Erythroblast (primary cell): Measurements from ENCODE around the gene RGMA.

Source experiments
- DNase-seq, 2 experiments: peaks; one replicate each; lab custom pipeline; 2025; lab: John Stamatoyannopoulos, UW
- GATA1 ChIP-seq: IDR thresholded peaks from 2 replicates; pipeline ENCODE4 v1.6.1; 2011; ENCODE audit warnings: low read depth, mild to moderate bottlenecking, control low read depth, low read length, moderate library complexity
- POLR2A ChIP-seq: IDR thresholded peaks from 2 replicates; pipeline ENCODE4 v1.6.1; 2011; ENCODE audit warnings: mild to moderate bottlenecking, low read length

RGMA gene

GRCh38 chr15:93088981-93089726 lies at the start of gene RGMA:
RGMA (minus strand) TSS chr15:93089211; CDS start chr15:93088932, 279 bp downstream.
- TF ChIP-seq POLR2A (no peak), GATA1 (no peak)
- no peak for DNase-seq

GRCh38 chr15:93136606-93137005 lies 47.6 kb upstream of the RGMA start:
- DNase-seq = no peak
- TF ChIP-seq POLR2A (no peak), GATA1 (no peak)

- DNase-seq = no peak
- no peak for TF ChIP-seq GATA1
- no peak for TF ChIP-seq POLR2A
Observed at GRCh38 chr15:93135997-93136397, 47.0 kb upstream of the RGMA start.

GRCh38 chr15:93135459-93135858 lies 46.4 kb upstream of the RGMA start:
- no peak for TF ChIP-seq GATA1

GRCh38 chr15:93131485-93132095 lies 42.6 kb upstream of the RGMA start:
- TF ChIP-seq GATA1 = no peak
- no peak for TF ChIP-seq POLR2A
- no peak for DNase-seq

More at GRCh38 chr15:93135459-93135858, 46.4 kb upstream of the RGMA start:
- no peak for DNase-seq

- TF ChIP-seq POLR2A = no peak
- no peak for TF ChIP-seq GATA1
- no peak for DNase-seq
Observed at GRCh38 chr15:93129702-93130488, 40.9 kb upstream of the RGMA start.

- no peak for TF ChIP-seq GATA1
- no peak for TF ChIP-seq POLR2A
- no peak for DNase-seq
Observed at GRCh38 chr15:93127286-93127685, 38.3 kb upstream of the RGMA start.

- DNase-seq = no peak
- no peak for TF ChIP-seq POLR2A
- no peak for TF ChIP-seq GATA1
Observed at GRCh38 chr15:93126599-93126998, 37.6 kb upstream of the RGMA start.

- TF ChIP-seq POLR2A = no peak
- no peak for TF ChIP-seq GATA1
- no peak for DNase-seq
Observed at GRCh38 chr15:93126148-93126547, 37.1 kb upstream of the RGMA start.

- no peak for DNase-seq
- TF ChIP-seq POLR2A (no peak), GATA1 (no peak)
Observed at GRCh38 chr15:93124126-93124525, 35.1 kb upstream of the RGMA start.

- no peak for TF ChIP-seq GATA1
- no peak for TF ChIP-seq POLR2A
- DNase-seq = no peak
Observed at GRCh38 chr15:93121973-93122910, 33.2 kb upstream of the RGMA start.

GRCh38 chr15:93121107-93121506 lies 32.1 kb upstream of the RGMA start:
- DNase-seq = no peak
- TF ChIP-seq GATA1 (no peak), POLR2A (no peak)

- no peak for TF ChIP-seq POLR2A
- no peak for TF ChIP-seq GATA1
- DNase-seq = no peak
Observed at GRCh38 chr15:93118904-93119303, 29.9 kb upstream of the RGMA start.
